Upper lobe of right lung (tissue), 1 donor: ENCODE data around the gene PLCB1. TPM values are rescaled to one million over a fixed set of nuclear protein-coding genes. Genes with fewer than 3 reads are reported as not detected.
A peak's percentile ranks its signal among the peaks of the same experiment; 100 is the strongest.

Experiments used
- ATAC-seq: fragments of 200-7000 bp; cut with Tn5 transposase; one replicate; pipeline ENCODE4 v1.9.1; 2020; ENCODE audit warnings: mild to moderate bottlenecking, moderate library complexity
- DNase-seq: peaks from one replicate; pipeline ENCODE4 v3.0.0-alpha.2; 2020
- H3K27ac ChIP-seq: fragments of 200-600 bp; one replicate; pipeline ENCODE4 v1.8.0; 2022
- H3K27me3 ChIP-seq: fragments of 200-600 bp; one replicate; pipeline ENCODE4 v1.8.0; 2022; ENCODE audit warnings: mild to moderate bottlenecking
- H3K36me3 ChIP-seq: fragments of 200-600 bp; one replicate; pipeline ENCODE4 v1.8.0; 2022
- H3K4me1 ChIP-seq: fragments of 200-600 bp; one replicate; pipeline ENCODE4 v1.8.0; 2022
- H3K4me3 ChIP-seq: fragments of 200-600 bp; one replicate; pipeline ENCODE4 v1.8.0; 2022; ENCODE audit warnings: mild to moderate bottlenecking
- H3K9me3 ChIP-seq: fragments of 200-600 bp; one replicate; pipeline ENCODE4 v1.8.0; 2022
- CTCF ChIP-seq: fragments of 200-600 bp; IDR thresholded peaks from one replicate; pipeline ENCODE4 v1.8.0; 2022; ENCODE audit warnings: antibody characterized with exemption
- intact Hi-C: fragments of 100-400 bp; cut with DNase I; formaldehyde crosslinking; loops from one replicate; pipeline ENCODE4 v1.11.0; 2022
- total RNA-seq: library from RNA; stranded (reverse); fragmentation: NEBNext Ultra II Directional; extraction: Animal tissue kit (Norgen Biotek cat#: 25700); gene quantifications from one replicate; pipeline ENCODE4 v1.2.1, GENCODE V29; 2021
- donor health status: DM: no; HTN: yes; CAD: no; lungs with severe emphysema.

The PLCB1 gene
- total RNA-seq, 1 donor from 2014 or later = 12.4 TPM

- TF ChIP-seq CTCF = no peak
- no peak for ATAC-seq
- H3K27ac ChIP-seq = no peak overlapping the region
Measured at GRCh38 chr20:8542110-8542486, 410.0 kb downstream of the PLCB1 start.

GRCh38 chr20:8545212-8545611 is 413.1 kb downstream of the PLCB1 start:
- Histone ChIP-seq H3K4me1 (no peaks in the 10 kb centered on the region), H3K9me3 (no peaks in the 10 kb centered on the region), H3K36me3 (no peaks in the 10 kb centered on the region), H3K27ac (no peak overlapping the region), H3K4me3 (no peak overlapping the region), H3K27me3 (no peaks in the 10 kb centered on the region)
- no peak for TF ChIP-seq CTCF
- intact Hi-C loops = no loop called here
- ATAC-seq = no peak
- no peak for DNase-seq

More at GRCh38 chr20:8542110-8542486, 410.0 kb downstream of the PLCB1 start:
- Histone ChIP-seq H3K4me1 (no peaks in the 10 kb centered on the region), H3K9me3 (no peaks in the 10 kb centered on the region), H3K4me3 (no peak overlapping the region), H3K27me3 (no peaks in the 10 kb centered on the region), H3K36me3 (no peaks in the 10 kb centered on the region)
- intact Hi-C loops = no loop called here
- no peak for DNase-seq

GRCh38 chr20:8547035-8547650 is 415.1 kb downstream of the PLCB1 start:
- Histone ChIP-seq H3K27me3 (no peaks in the 10 kb centered on the region), H3K9me3 (no peaks in the 10 kb centered on the region), H3K4me1 (no peaks in the 10 kb centered on the region), H3K36me3 (no peaks in the 10 kb centered on the region), H3K4me3 (no peak overlapping the region), H3K27ac (no peak overlapping the region)
- intact Hi-C loops = no loop called here
- DNase-seq (no peak), ATAC-seq (peak; percentile 46)
- TF ChIP-seq CTCF = no peak

GRCh38 chr20:8547968-8548588 is 416.0 kb downstream of the PLCB1 start:
- no peak for TF ChIP-seq CTCF
- Histone ChIP-seq H3K9me3 (no peaks in the 10 kb centered on the region), H3K4me3 (no peak overlapping the region), H3K36me3 (no peaks in the 10 kb centered on the region), H3K4me1 (no peaks in the 10 kb centered on the region), H3K27me3 (no peaks in the 10 kb centered on the region), H3K27ac (no peak overlapping the region)
- DNase-seq (no peak), ATAC-seq (no peak)
- intact Hi-C loops = no loop called here

- Histone ChIP-seq H3K4me1 (no peaks in the 10 kb centered on the region), H3K36me3 (no peaks in the 10 kb centered on the region), H3K4me3 (no peak overlapping the region), H3K27me3 (no peaks in the 10 kb centered on the region), H3K27ac (no peak overlapping the region), H3K9me3 (no peaks in the 10 kb centered on the region)
- no peak for TF ChIP-seq CTCF
- ATAC-seq (no peak), DNase-seq (no peak)
- intact Hi-C loops = no loop called here
Measured at GRCh38 chr20:8549192-8549591, 417.1 kb downstream of the PLCB1 start.
